Lung (tissue), 12 donors: ENCODE results near the gene ATG16L1. TPM values are rescaled to one million over a fixed set of nuclear protein-coding genes. Genes with fewer than 3 reads are reported as not detected.

Source experiments
- ATAC-seq: fragments of 200-7000 bp; cut with Tn5 transposase; one replicate; pipeline ENCODE4 v1.9.1; 2020; ENCODE audit warnings: moderate number of reproducible peaks; ENCODE audit not compliant: insufficient read depth, low FRiP score
- DNase-seq, 3 donors: peaks; one replicate each; pipeline ENCODE4 v3.0.0-alpha.2; 2013 to 2017
- H3K27ac ChIP-seq, 2 donors: one replicate each; pipeline ENCODE4 v1.5.1; 2013; ENCODE audit warnings: mild to moderate bottlenecking in 2 of 2, moderate library complexity in 2 of 2, control low read depth in 1 of 2, inconsistent platforms in 1 of 2, low read depth in 1 of 2, low read length in 1 of 2
- H3K27me3 ChIP-seq, 3 donors: one replicate each; pipeline ENCODE4 v1.5.1; 2013; ENCODE audit warnings: low read length in 2 of 3; ENCODE audit not compliant: control insufficient read depth in 3 of 3, insufficient read depth in 3 of 3
- H3K36me3 ChIP-seq, 4 donors: one replicate each; pipeline ENCODE4 v1.5.1; 2013; ENCODE audit warnings: low read length in 4 of 4, mild to moderate bottlenecking in 1 of 4, moderate library complexity in 1 of 4; ENCODE audit not compliant: control insufficient read depth in 4 of 4, insufficient read depth in 4 of 4
- H3K4me1 ChIP-seq, 5 donors: one replicate each; pipeline ENCODE4 v1.5.1; 2013; ENCODE audit warnings: low read length in 5 of 5, mild to moderate bottlenecking in 2 of 5, moderate library complexity in 1 of 5; ENCODE audit not compliant: control insufficient read depth in 5 of 5, insufficient read depth in 5 of 5
- H3K4me3 ChIP-seq: one replicate; pipeline ENCODE4 v1.5.1; 2013; ENCODE audit warnings: mild to moderate bottlenecking, control low read depth, moderate library complexity
- H3K9ac ChIP-seq, 2 donors: one replicate each; pipeline ENCODE4 v1.5.1; 2013; ENCODE audit warnings: low read length in 2 of 2, control low read depth in 1 of 2; ENCODE audit not compliant: insufficient read depth in 1 of 2
- H3K9me3 ChIP-seq, 4 donors: one replicate each; pipeline ENCODE4 v1.5.1; 2013; ENCODE audit warnings: low read length in 3 of 4, mild to moderate bottlenecking in 1 of 4, moderate library complexity in 1 of 4; ENCODE audit not compliant: control insufficient read depth in 4 of 4, insufficient read depth in 3 of 4
- WGBS, 2 donors: extraction: QIAGEN DNeasy Blood & Tissue Kit; methylation state at CpG; one replicate each; pipeline ENCODE4 v1.1.7; 2013; 5-methylcytosine and 5-hydroxymethylcytosine counted together
- polyA plus RNA-seq, 2 donors: library from polyadenylated mRNA; stranded (reverse); fragments of 200-250 nt; gene quantifications; one replicate each; pipeline ENCODE4 v1.2.1, GENCODE V29; 2013
- total RNA-seq, 2 donors: library from RNA; depleted of rRNA in 1 of 2; stranded (reverse); fragments of >200 nt in 1 of 2; gene quantifications; one replicate each; pipeline ENCODE4 v1.2.1, GENCODE V29; 2014 to 2021
- TF ChIP-seq, protein P1 (sequence below): IDR thresholded peaks from 2 replicates; pipeline ENCODE4 v1.5.1; 2012; ENCODE audit warnings: mild to moderate bottlenecking; ENCODE audit errors: control extremely low read depth, extremely low read depth
- donor health status: control.
- donor health status: control.
- donor health status: Bipolar disorder and iron deficiency.
- donor health status: healthy.
- donor health status: DM: yes; HTN: yes; CAD: no.

The ATG16L1 gene
- total and polyA plus RNA-seq, 4 donors: 10.9 to 37.0 (median 20.3) TPM

DNA sequence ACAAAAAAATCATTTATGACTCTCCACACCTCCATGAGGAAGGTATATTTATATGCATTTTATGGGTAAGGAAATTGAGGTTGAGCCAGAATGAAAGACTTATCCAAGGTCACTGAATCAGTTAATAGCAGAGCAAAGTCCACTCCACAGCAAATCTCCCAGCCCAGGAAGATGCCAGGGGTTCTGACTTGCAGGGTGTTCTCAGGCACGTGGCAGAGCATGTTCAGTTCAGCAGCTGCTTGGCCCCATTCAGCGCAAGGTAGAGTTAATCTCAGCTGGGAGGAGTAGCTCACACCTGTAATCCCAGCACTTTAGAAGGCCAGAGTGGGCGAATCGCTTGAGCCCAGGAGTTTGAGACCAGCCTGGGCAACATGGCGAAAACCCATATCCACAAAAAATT is 85.1 kb downstream of the ATG16L1 start:
- WGBS, 2 donors: 94 to 95% methylated on average over 5 of the region's 5 CpGs
- no peak overlapping the region for H3K27ac ChIP-seq

GRCh38 chr2:233338046-233338445 is 86.6 kb downstream of the ATG16L1 start:
- no peaks in the 10 kb centered on the region for H3K4me1 ChIP-seq
- no peak overlapping the region for H3K9ac ChIP-seq
- DNase-seq: no peak
- 82% methylated on average over 5 of the region's 5 CpGs for WGBS, 2 donors
- H3K36me3 ChIP-seq: no peaks in the 10 kb centered on the region
- TF ChIP-seq, protein P1, sequence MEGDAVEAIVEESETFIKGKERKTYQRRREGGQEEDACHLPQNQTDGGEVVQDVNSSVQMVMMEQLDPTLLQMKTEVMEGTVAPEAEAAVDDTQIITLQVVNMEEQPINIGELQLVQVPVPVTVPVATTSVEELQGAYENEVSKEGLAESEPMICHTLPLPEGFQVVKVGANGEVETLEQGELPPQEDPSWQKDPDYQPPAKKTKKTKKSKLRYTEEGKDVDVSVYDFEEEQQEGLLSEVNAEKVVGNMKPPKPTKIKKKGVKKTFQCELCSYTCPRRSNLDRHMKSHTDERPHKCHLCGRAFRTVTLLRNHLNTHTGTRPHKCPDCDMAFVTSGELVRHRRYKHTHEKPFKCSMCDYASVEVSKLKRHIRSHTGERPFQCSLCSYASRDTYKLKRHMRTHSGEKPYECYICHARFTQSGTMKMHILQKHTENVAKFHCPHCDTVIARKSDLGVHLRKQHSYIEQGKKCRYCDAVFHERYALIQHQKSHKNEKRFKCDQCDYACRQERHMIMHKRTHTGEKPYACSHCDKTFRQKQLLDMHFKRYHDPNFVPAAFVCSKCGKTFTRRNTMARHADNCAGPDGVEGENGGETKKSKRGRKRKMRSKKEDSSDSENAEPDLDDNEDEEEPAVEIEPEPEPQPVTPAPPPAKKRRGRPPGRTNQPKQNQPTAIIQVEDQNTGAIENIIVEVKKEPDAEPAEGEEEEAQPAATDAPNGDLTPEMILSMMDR: no peak
- no peaks in the 10 kb centered on the region for H3K27me3 ChIP-seq
- H3K4me3 ChIP-seq: no peak overlapping the region
- no peak overlapping the region for H3K27ac ChIP-seq
- H3K9me3 ChIP-seq: peaks cover 0 to 2% (median 0%) of the 10 kb centered on the region in 4 donors
- no peak for ATAC-seq

More for the DNA sequence above, 85.1 kb downstream of the ATG16L1 start:
- TF ChIP-seq, protein P1: no peak
- H3K4me1 ChIP-seq: no peaks in the 10 kb centered on the region
- ATAC-seq (no peak), DNase-seq (no peak)
- H3K4me3 ChIP-seq: no peak overlapping the region
- H3K36me3 ChIP-seq: no peaks in the 10 kb centered on the region
- H3K9me3 ChIP-seq: peaks cover 0 to 2% (median 0%) of the 10 kb centered on the region in 4 donors
- H3K27me3 ChIP-seq: no peaks in the 10 kb centered on the region
- no peak overlapping the region for H3K9ac ChIP-seq

DNA sequence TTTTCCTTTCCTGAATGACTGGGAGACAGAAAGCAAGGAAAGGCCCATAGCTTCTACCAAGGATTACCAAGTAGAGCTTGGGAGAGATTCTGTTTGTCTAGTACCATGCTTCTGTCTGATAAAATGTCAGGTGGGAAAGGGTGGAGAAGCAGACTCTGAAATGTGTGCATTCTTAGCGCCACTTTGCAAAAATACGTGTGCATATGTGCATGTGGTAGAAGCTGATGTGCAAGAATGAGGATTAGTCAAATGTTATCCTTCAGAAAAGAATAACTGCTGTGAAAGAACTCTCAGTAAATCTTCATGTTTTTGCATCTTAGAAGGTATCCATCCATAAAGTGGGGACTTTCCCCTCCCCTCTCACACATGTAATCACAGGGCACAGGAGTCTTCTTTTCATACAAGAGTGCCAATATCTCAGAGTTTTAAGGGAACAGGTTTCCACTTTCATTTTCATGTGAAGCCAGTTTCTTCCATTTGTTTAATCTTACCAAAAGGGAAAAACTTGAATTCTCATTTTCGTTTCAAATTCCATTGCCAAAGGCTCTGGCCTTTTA is 87.4 kb downstream of the ATG16L1 start:
- Histone ChIP-seq H3K36me3 (no peaks in the 10 kb centered on the region), H3K9me3 (peaks cover 0 to 2% (median 0%) of the 10 kb centered on the region in 4 donors), H3K4me3 (no peak overlapping the region), H3K27me3 (no peaks in the 10 kb centered on the region), H3K4me1 (no peaks in the 10 kb centered on the region), H3K9ac (no peak overlapping the region), H3K27ac (no peak overlapping the region)
- ATAC-seq (no peak), DNase-seq (no peak)
- WGBS, 2 donors: 81 to 82% methylated on average over 3 of the region's 3 CpGs
- TF ChIP-seq, protein P1: no peak

DNA sequence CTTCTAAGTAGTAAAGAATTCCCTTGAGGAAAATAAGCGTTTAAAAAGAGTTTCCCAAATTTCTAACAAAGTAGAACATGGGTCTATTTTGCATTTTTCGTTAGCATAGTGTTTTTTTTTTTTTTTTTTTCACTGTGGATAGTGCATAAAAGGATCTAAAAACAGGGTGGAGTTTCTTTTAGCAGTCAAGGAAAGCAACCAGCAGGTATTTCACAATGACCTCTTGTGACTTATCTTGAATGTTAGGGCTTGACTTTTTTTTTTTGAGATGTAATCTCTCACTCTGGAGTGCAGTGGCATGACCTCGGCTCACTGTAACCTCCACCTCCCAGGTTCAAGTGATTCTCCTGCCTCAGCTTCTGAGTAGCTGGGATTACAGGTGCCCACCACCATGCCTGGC is 88.0 kb downstream of the ATG16L1 start:
- 12 to 48% methylated on average over 3 of the region's 3 CpGs for WGBS, 2 donors
- ATAC-seq: no peak

More for the DNA sequence above, 88.0 kb downstream of the ATG16L1 start:
- no peak overlapping the region for H3K4me3 ChIP-seq
- TF ChIP-seq, protein P1: no peak
- H3K27ac ChIP-seq: no peak overlapping the region
- peaks cover 0 to 2% (median 0%) of the 10 kb centered on the region in 4 donors for H3K9me3 ChIP-seq
- no peak overlapping the region for H3K9ac ChIP-seq
- peak in 1 of 3 donors; percentile 26 for DNase-seq
- H3K36me3 ChIP-seq: no peaks in the 10 kb centered on the region
- no peaks in the 10 kb centered on the region for H3K27me3 ChIP-seq
- no peaks in the 10 kb centered on the region for H3K4me1 ChIP-seq
